ENCODE results near the gene RPSA.

- TF ChIP-seq EZH2 (IDR thresholded peaks at IDR 0.05; ENCODE audit: insufficient read depth, poor library complexity, severe bottlenecking) (no peak), EZH2phosphoT487 (IDR thresholded peaks at IDR 0.05; ENCODE audit: insufficient read depth, low read depth) (no peak)
Observed at GRCh38 chr3:39378957-39379777, 27.4 kb upstream of the RPSA start.
